HEK293 (cell line): ENCODE results near the gene ITPA.

ENCODE experiments used
- PATZ1 ChIP-seq: fragments of 450-650 bp; formaldehyde crosslinking; IDR thresholded peaks from 2 replicates; pipeline ENCODE4 v1.5.1; 2016; ENCODE audit warnings: missing biosample characterization, missing genetic modification characterization
- YY1 ChIP-seq: fragments of 450-650 bp; formaldehyde crosslinking; IDR thresholded peaks from 2 replicates; pipeline ENCODE4 v1.5.1; 2018; ENCODE audit warnings: missing biosample characterization, missing genetic modification characterization
- ZNF132 ChIP-seq: fragments of 450-650 bp; formaldehyde crosslinking; IDR thresholded peaks from 2 replicates; pipeline ENCODE4 v1.5.1; 2017; ENCODE audit warnings: missing biosample characterization, missing genetic modification characterization, borderline replicate concordance
- ZNF513 ChIP-seq: fragments of 450-650 bp; IDR thresholded peaks from 2 replicates; pipeline ENCODE4 v1.5.1; 2018; ENCODE audit warnings: missing biosample characterization, missing genetic modification characterization
- TF ChIP-seq, protein P1 (sequence below): fragments of 450-650 bp; formaldehyde crosslinking; IDR thresholded peaks from 2 replicates; pipeline ENCODE4 v1.5.1; 2016; ENCODE audit warnings: missing biosample characterization, missing genetic modification characterization

GRCh38 chr20:3233131-3233990, 24.1 kb downstream of the ITPA start:
- TF ChIP-seq, protein P1, sequence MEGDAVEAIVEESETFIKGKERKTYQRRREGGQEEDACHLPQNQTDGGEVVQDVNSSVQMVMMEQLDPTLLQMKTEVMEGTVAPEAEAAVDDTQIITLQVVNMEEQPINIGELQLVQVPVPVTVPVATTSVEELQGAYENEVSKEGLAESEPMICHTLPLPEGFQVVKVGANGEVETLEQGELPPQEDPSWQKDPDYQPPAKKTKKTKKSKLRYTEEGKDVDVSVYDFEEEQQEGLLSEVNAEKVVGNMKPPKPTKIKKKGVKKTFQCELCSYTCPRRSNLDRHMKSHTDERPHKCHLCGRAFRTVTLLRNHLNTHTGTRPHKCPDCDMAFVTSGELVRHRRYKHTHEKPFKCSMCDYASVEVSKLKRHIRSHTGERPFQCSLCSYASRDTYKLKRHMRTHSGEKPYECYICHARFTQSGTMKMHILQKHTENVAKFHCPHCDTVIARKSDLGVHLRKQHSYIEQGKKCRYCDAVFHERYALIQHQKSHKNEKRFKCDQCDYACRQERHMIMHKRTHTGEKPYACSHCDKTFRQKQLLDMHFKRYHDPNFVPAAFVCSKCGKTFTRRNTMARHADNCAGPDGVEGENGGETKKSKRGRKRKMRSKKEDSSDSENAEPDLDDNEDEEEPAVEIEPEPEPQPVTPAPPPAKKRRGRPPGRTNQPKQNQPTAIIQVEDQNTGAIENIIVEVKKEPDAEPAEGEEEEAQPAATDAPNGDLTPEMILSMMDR (tag by site-specific recombination), result no peak
- TF ChIP-seq YY1 (tag by site-specific recombination) (no peak), ZNF513 (no peak), PATZ1 (tag by site-specific recombination) (no peak), ZNF132 (tag by site-specific recombination) (no peak)
